SK-N-SH (cell line): Measurements from ENCODE around the gene SIM2. TPM values are rescaled to one million over a fixed set of nuclear protein-coding genes. Genes with fewer than 3 reads are reported as not detected.

ENCODE experiments used
- CTCF ChIA-PET: fragments of 300-600, 350-600 bp; formaldehyde crosslinking; extraction: SDS; loops from one replicate; lab custom pipeline; 2021; lab: Yijun Ruan, JAX
- POLR2A ChIA-PET: fragments of 350-600 bp; sonication (Branson Sonifier 250); formaldehyde crosslinking; extraction: SDS; loops from one replicate; lab custom pipeline; 2020; ENCODE audit warnings: antibody characterized with exemption, inconsistent platforms; lab: Yijun Ruan, JAX
- DNase-seq: peaks from one replicate; pipeline ENCODE4 v3.0.0; 2012
- H2AFZ ChIP-seq: fragments of 200-600 bp; sonication (generic); 2 replicates; pipeline ENCODE4 v1.8.1; 2016; ENCODE audit warnings: antibody characterized with exemption, mild to moderate bottlenecking, low read depth
- H3F3A ChIP-seq: fragments of 200-600 bp; sonication (generic); replicated peaks from 2 replicates; pipeline ENCODE3; 2016; ENCODE audit warnings: antibody characterized with exemption, mild to moderate bottlenecking; ENCODE audit not compliant: insufficient read depth
- H3K27ac ChIP-seq, 2 experiments: fragments of 200-500 bp in 1 of 2; fragments of 200-600 bp in 1 of 2; sonication (Bioruptor generic) in 1 of 2; sonication (generic), shearing (Covaris generic) in 1 of 2; 2 replicates each; pipeline versions ENCODE4 v1.5.1 to v1.6.1; 2014 to 2016; ENCODE audit warnings: low read depth in 2 of 2, inconsistent platforms in 1 of 2, low read length in 1 of 2, mild to moderate bottlenecking in 1 of 2, mixed read lengths in 1 of 2
- H3K27me3 ChIP-seq: fragments of 200-600 bp; sonication (generic), shearing (Covaris generic); 2 replicates; pipeline ENCODE4 v1.6.1; 2016; ENCODE audit warnings: mixed run types; ENCODE audit not compliant: insufficient read depth
- H3K36me3 ChIP-seq, 2 experiments: fragments of 200-500 bp in 1 of 2; fragments of 200-600 bp in 1 of 2; sonication (Bioruptor generic) in 1 of 2; sonication (generic) in 1 of 2; replicated peaks in 1 of 2; 2 replicates each; pipeline versions ENCODE3 to v1.5.1; 2014 to 2016; ENCODE audit warnings: low read length in 1 of 2, mild to moderate bottlenecking in 1 of 2; ENCODE audit not compliant: insufficient read depth in 2 of 2, control insufficient read depth in 1 of 2
- H3K4me1 ChIP-seq, 2 experiments: fragments of 200-500 bp in 1 of 2; fragments of 200-600 bp in 1 of 2; sonication (Bioruptor generic) in 1 of 2; sonication (generic), shearing (Covaris generic) in 1 of 2; 2 replicates each; pipeline versions ENCODE4 v1.5.1 to v1.6.1; 2014 to 2016; ENCODE audit warnings: low read depth in 1 of 2, low read length in 1 of 2, mixed run types in 1 of 2; ENCODE audit not compliant: insufficient read depth in 2 of 2, control insufficient read depth in 1 of 2
- H3K4me2 ChIP-seq: fragments of 200-600 bp; sonication (generic), shearing (Covaris generic); 2 replicates; pipeline ENCODE4 v1.6.1; 2017; ENCODE audit warnings: mixed run types
- H3K4me3 ChIP-seq, 2 experiments: fragments of 200-500 bp in 1 of 2; fragments of 200-600 bp in 1 of 2; sonication (Bioruptor generic) in 1 of 2; sonication (generic), shearing (Covaris generic) in 1 of 2; 2 replicates each; pipeline versions ENCODE4 v1.5.1 to v1.8.1; 2014 to 2016; ENCODE audit warnings: low read depth in 2 of 2, inconsistent platforms in 1 of 2, low read length in 1 of 2, mild to moderate bottlenecking in 1 of 2, mixed read lengths in 1 of 2, moderate library complexity in 1 of 2
- H3K79me2 ChIP-seq: fragments of 200-600 bp; sonication (generic); 2 replicates; pipeline ENCODE4 v1.8.1; 2017; ENCODE audit warnings: mild to moderate bottlenecking; ENCODE audit not compliant: insufficient read depth
- H3K9ac ChIP-seq: fragments of 200-600 bp; sonication (generic); 2 replicates; pipeline ENCODE4 v1.6.1; 2017; ENCODE audit warnings: mixed run types
- H3K9me2 ChIP-seq: fragments of 200-600 bp; sonication (generic); 2 replicates; pipeline ENCODE4 v1.6.1; 2017; ENCODE audit warnings: mixed run types
- H3K9me3 ChIP-seq: fragments of 200-600 bp; sonication (generic); 2 replicates; pipeline ENCODE4 v1.6.1; 2017; ENCODE audit warnings: mixed run types, mild to moderate bottlenecking, moderate library complexity
- H4K20me1 ChIP-seq: fragments of 200-600 bp; sonication (generic); 2 replicates; pipeline ENCODE4 v1.6.1; 2017; ENCODE audit warnings: mild to moderate bottlenecking, mixed run types; ENCODE audit not compliant: insufficient read depth
- CTCF ChIP-seq: fragments of 200-600 bp; sonication (generic); IDR thresholded peaks from 2 replicates; pipeline ENCODE4 v1.6.1; 2017; ENCODE audit warnings: antibody characterized with exemption, mild to moderate bottlenecking, moderate library complexity
- EZH2phosphoT487 ChIP-seq: fragments of 200-600 bp; sonication (generic); IDR thresholded peaks from 2 replicates; pipeline ENCODE4 v1.6.1; 2017; ENCODE audit warnings: low read depth, mixed run types, mild to moderate bottlenecking, antibody characterized with exemption, moderate library complexity, borderline replicate concordance
- FOSL2 ChIP-seq: IDR thresholded peaks from 2 replicates; pipeline ENCODE4 v1.4.0; 2012; ENCODE audit warnings: low read depth, mild to moderate bottlenecking, moderate library complexity, borderline replicate concordance
- JUND ChIP-seq: IDR thresholded peaks from 2 replicates; pipeline ENCODE4 v1.4.0; 2012
- POLR2AphosphoS5 ChIP-seq: IDR thresholded peaks from 2 replicates; pipeline ENCODE4 v1.6.1; 2012; ENCODE audit warnings: low read depth, low read length
- RAD21 ChIP-seq: IDR thresholded peaks from 2 replicates; pipeline ENCODE4 v1.6.1; 2012; ENCODE audit warnings: mild to moderate bottlenecking, low read length
- RXRA ChIP-seq: IDR thresholded peaks from 2 replicates; pipeline ENCODE4 v1.4.0; 2012; ENCODE audit warnings: low read depth, mild to moderate bottlenecking, borderline replicate concordance
- WGBS: methylation state at CpG from one replicate; pipeline ENCODE4 v1.1.6; 2017; ENCODE audit warnings: low lambda C conversion rate; 5-methylcytosine and 5-hydroxymethylcytosine counted together
- polyA plus RNA-seq, 3 experiments: library from polyadenylated mRNA; depleted of rRNA; stranded (reverse); fragments of >200 nt; gene quantifications; 2 replicates each; pipeline ENCODE4 v1.2.3, GENCODE V29; 2012
- TF ChIP-seq, protein P1 (sequence below): IDR thresholded peaks from 2 replicates; pipeline ENCODE4 v1.6.1; 2012; ENCODE audit warnings: mild to moderate bottlenecking, low read depth, low read length, moderate library complexity

SIM2 gene
- polyA plus RNA-seq, 1 of the 3 experiments (the other 2 are of a cell fraction) = not detected

DNA sequence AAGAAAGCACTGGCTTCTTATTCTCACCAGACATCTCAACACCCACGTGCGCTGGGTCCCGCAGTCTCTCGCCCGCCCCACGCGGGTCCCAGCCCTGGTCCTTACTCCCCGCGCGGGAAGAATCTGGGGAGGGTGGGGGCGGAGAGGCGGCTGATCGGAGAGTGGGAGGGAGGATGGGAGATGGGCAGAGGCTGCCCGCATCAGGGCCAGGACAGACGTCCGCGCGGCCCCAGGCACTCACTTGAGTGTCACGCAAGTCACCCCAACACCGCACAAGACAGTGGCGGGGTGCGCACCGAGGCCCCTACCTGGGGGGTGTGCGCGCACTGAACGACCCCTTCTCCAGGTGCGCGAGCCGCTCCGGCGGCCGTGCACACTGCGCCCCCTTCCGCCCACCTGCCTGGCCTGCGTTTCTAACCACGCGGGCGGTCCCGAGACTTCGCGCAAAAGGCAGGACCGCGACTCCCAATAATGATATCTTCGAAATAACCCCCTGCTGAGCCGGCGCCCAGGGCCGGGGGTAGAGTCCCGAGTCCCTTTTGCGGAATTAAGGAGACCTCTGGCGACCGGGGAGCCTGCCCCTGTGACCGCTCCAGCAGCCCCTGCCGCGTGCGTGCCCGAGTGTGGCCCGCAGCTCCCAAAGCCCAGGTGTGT lies 6.0 kb upstream of the SIM2 start:
- H3K27ac ChIP-seq = no peak overlapping the region

More for the DNA sequence above, 6.0 kb upstream of the SIM2 start:
- no peaks in the 10 kb centered on the region for H3F3A ChIP-seq
- TF ChIP-seq POLR2AphosphoS5 (no peak), EZH2phosphoT487 (no peak), FOSL2 (no peak), CTCF (peak; percentile 41), RAD21 (peak; percentile 14; the same call in 1 of the 2 replicates), RXRA (no peak), JUND (no peak)
- TF ChIP-seq, protein P1, sequence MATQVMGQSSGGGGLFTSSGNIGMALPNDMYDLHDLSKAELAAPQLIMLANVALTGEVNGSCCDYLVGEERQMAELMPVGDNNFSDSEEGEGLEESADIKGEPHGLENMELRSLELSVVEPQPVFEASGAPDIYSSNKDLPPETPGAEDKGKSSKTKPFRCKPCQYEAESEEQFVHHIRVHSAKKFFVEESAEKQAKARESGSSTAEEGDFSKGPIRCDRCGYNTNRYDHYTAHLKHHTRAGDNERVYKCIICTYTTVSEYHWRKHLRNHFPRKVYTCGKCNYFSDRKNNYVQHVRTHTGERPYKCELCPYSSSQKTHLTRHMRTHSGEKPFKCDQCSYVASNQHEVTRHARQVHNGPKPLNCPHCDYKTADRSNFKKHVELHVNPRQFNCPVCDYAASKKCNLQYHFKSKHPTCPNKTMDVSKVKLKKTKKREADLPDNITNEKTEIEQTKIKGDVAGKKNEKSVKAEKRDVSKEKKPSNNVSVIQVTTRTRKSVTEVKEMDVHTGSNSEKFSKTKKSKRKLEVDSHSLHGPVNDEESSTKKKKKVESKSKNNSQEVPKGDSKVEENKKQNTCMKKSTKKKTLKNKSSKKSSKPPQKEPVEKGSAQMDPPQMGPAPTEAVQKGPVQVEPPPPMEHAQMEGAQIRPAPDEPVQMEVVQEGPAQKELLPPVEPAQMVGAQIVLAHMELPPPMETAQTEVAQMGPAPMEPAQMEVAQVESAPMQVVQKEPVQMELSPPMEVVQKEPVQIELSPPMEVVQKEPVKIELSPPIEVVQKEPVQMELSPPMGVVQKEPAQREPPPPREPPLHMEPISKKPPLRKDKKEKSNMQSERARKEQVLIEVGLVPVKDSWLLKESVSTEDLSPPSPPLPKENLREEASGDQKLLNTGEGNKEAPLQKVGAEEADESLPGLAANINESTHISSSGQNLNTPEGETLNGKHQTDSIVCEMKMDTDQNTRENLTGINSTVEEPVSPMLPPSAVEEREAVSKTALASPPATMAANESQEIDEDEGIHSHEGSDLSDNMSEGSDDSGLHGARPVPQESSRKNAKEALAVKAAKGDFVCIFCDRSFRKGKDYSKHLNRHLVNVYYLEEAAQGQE = no peak
- TF ChIP-seq, all 33 proteins: peak for 2
- POLR2A ChIA-PET = no interaction called here
- CTCF ChIA-PET = interaction anchor here (0.7 to 1.9 kb wide), 9 partner anchors 13 to 190 kb away, joined by 3 to 7 read pairs (median 4); no protein-coding TSS in a partner anchor
- Histone ChIP-seq H3K4me1 (no peaks in the 10 kb centered on the region; a peak in 1 of 4 replicates), H3K4me2 (no peak overlapping the region), H4K20me1 (peaks cover 23% of the 10 kb centered on the region; the same call in 1 of the 2 replicates), H3K4me3 (no peak overlapping the region), H3K27me3 (peaks cover 92% of the 10 kb centered on the region), H2AFZ (no peak overlapping the region), H3K9me2 (no peaks in the 10 kb centered on the region), H3K79me2 (no peaks in the 10 kb centered on the region), H3K9me3 (0 out of 2 replicates have a peak, but pooled peaks cover 6% of the 10 kb centered on the region), H3K36me3 (no peaks in the 10 kb centered on the region), H3K9ac (no peak overlapping the region)
- peak; percentile 55 for DNase-seq
- WGBS = 17% methylated on average over 16 of the region's 57 CpGs
